ENCODE data around the gene ATP5F1C.

Gene ATP5F1C

GRCh38 chr10:7826971-7827370 is 39.0 kb downstream of the ATP5F1C start:
- ChIA-PET POLR2A (interaction anchor here (2.4 kb wide), 1 partner anchor 8 kb away, joined by 15 read pairs; the partner anchor contains the start of gene TAF3), CTCF (interaction anchor here (0.7 kb wide), 1 partner anchor 73 kb away, joined by 3 read pairs; no protein-coding TSS in a partner anchor)
- peak; percentile 21 for DNase-seq (ENCODE audit: extremely low spot score)
- TF ChIP-seq BHLHE40 (IDR thresholded peaks at IDR 0.05; ENCODE audit: borderline replicate concordance), result no peak
- TF ChIP-seq NFRKB (IDR thresholded peaks at IDR 0.05), result no peak
- TF ChIP-seq FOXK2 (IDR thresholded peaks at IDR 0.05), result no peak
- TF ChIP-seq TARDBP (IDR thresholded peaks at IDR 0.05), result no peak
- no peak for TF ChIP-seq L3MBTL2 (conservative IDR thresholded peaks at IDR 0.05)
- TF ChIP-seq, protein P1, sequence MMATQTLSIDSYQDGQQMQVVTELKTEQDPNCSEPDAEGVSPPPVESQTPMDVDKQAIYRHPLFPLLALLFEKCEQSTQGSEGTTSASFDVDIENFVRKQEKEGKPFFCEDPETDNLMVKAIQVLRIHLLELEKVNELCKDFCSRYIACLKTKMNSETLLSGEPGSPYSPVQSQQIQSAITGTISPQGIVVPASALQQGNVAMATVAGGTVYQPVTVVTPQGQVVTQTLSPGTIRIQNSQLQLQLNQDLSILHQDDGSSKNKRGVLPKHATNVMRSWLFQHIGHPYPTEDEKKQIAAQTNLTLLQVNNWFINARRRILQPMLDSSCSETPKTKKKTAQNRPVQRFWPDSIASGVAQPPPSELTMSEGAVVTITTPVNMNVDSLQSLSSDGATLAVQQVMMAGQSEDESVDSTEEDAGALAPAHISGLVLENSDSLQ (IDR thresholded peaks at IDR 0.05), result no peak
- TF ChIP-seq ARNT (IDR thresholded peaks at IDR 0.05), result no peak
- no peak for TF ChIP-seq FOXM1 (IDR thresholded peaks at IDR 0.05; ENCODE audit: borderline replicate concordance)
- TF ChIP-seq FOXA1 (IDR thresholded peaks at IDR 0.05), result no peak
- no peak for TF ChIP-seq SP1 (IDR thresholded peaks at IDR 0.05)
- no peak for TF ChIP-seq HDGF (IDR thresholded peaks at IDR 0.05; ENCODE audit: borderline replicate concordance)

DNA sequence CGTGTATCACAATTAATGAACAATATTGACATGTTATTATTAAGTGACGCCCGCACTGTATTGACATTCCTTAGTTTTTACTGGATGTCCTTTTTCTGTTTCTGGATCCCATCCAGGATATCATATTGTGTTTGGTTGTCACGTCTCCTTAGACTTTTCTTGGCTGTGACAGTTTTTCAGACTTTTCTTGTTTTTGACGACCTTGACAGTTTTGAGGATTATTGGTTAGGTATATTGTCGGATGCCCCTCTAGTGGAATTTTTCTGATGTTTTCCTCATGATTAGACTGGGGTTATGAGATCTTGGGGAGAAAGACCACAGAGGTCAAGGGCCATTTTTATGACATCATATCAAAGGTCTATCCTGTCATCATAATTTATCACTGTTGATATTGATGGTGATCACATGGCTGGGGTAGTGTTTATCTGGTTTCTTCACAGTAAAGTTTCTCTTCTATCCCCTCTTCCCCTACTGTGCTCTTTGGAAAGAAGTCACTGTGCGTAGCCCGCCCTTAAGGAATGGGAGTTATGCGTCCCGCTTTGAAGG is 41.4 kb downstream of the ATP5F1C start:
- no peak for TF ChIP-seq SP1 (IDR thresholded peaks at IDR 0.05)
- TF ChIP-seq LEF1 (IDR thresholded peaks at IDR 0.05; ENCODE audit: borderline replicate concordance), result no peak
- no peak for TF ChIP-seq NFRKB (IDR thresholded peaks at IDR 0.05)
- no peak for TF ChIP-seq L3MBTL2 (conservative IDR thresholded peaks at IDR 0.05)
- no peak for TF ChIP-seq ELF4 (IDR thresholded peaks at IDR 0.05)
- no peak for TF ChIP-seq ARNT (IDR thresholded peaks at IDR 0.05)
- no peak for TF ChIP-seq ZNF384 (IDR thresholded peaks at IDR 0.05)
- TF ChIP-seq FOXM1 (IDR thresholded peaks at IDR 0.05; ENCODE audit: borderline replicate concordance), result no peak
- TF ChIP-seq FOXA1 (IDR thresholded peaks at IDR 0.05), result no peak
- TF ChIP-seq TARDBP (IDR thresholded peaks at IDR 0.05), result no peak
- no peak for TF ChIP-seq BHLHE40 (IDR thresholded peaks at IDR 0.05; ENCODE audit: borderline replicate concordance)
- no peak for TF ChIP-seq SUZ12 (IDR thresholded peaks at IDR 0.05)
- no peak for TF ChIP-seq FOXK2 (IDR thresholded peaks at IDR 0.05)
- TF ChIP-seq CTBP1 (IDR thresholded peaks at IDR 0.05; ENCODE audit: borderline replicate concordance), result no peak
- TF ChIP-seq, protein P1 (IDR thresholded peaks at IDR 0.05), result no peak
- no peak for TF ChIP-seq HDGF (IDR thresholded peaks at IDR 0.05; ENCODE audit: borderline replicate concordance)
- POLR2A ChIA-PET, result no interaction called here
- no peak for DNase-seq (ENCODE audit: extremely low spot score)
- CTCF ChIA-PET, result no interaction called here

- TF ChIP-seq SUZ12 (IDR thresholded peaks at IDR 0.05) (no peak), SP1 (IDR thresholded peaks at IDR 0.05) (no peak), FOXK2 (IDR thresholded peaks at IDR 0.05) (no peak)
- TF ChIP-seq, protein P1 (IDR thresholded peaks at IDR 0.05), result no peak
- POLR2A ChIA-PET, result interaction anchor here (1.1 kb wide), 1 partner anchor 14 kb away, joined by 3 read pairs; the partner anchor contains the start of gene TAF3
- DNase-seq (ENCODE audit: extremely low spot score), result no peak
- CTCF ChIA-PET, result no interaction called here
Observed at GRCh38 chr10:7832060-7832459, 44.1 kb downstream of the ATP5F1C start.

- CTCF ChIA-PET, result no interaction called here
- no peak for TF ChIP-seq FOXA1 (IDR thresholded peaks at IDR 0.05)
- no peak for TF ChIP-seq ELF4 (IDR thresholded peaks at IDR 0.05)
- no peak for TF ChIP-seq FOXM1 (IDR thresholded peaks at IDR 0.05; ENCODE audit: borderline replicate concordance)
- TF ChIP-seq HDGF (IDR thresholded peaks at IDR 0.05; ENCODE audit: borderline replicate concordance), result no peak
- TF ChIP-seq ZNF384 (IDR thresholded peaks at IDR 0.05), result no peak
- TF ChIP-seq NFRKB (IDR thresholded peaks at IDR 0.05), result no peak
- TF ChIP-seq, protein P1 (IDR thresholded peaks at IDR 0.05), result no peak
- no peak for TF ChIP-seq SUZ12 (IDR thresholded peaks at IDR 0.05)
- TF ChIP-seq BHLHE40 (IDR thresholded peaks at IDR 0.05; ENCODE audit: borderline replicate concordance), result no peak
- no peak for DNase-seq (ENCODE audit: extremely low spot score)
- POLR2A ChIA-PET, result no interaction called here
Observed at GRCh38 chr10:7833210-7833609, 45.2 kb downstream of the ATP5F1C start.

GRCh38 chr10:7834262-7834661 is 46.3 kb downstream of the ATP5F1C start:
- CTCF ChIA-PET, result no interaction called here
- TF ChIP-seq L3MBTL2 (conservative IDR thresholded peaks at IDR 0.05) (no peak), TARDBP (IDR thresholded peaks at IDR 0.05) (no peak), SUZ12 (IDR thresholded peaks at IDR 0.05) (no peak), CTBP1 (IDR thresholded peaks at IDR 0.05; ENCODE audit: borderline replicate concordance) (no peak), ELF4 (IDR thresholded peaks at IDR 0.05) (no peak), LEF1 (IDR thresholded peaks at IDR 0.05; ENCODE audit: borderline replicate concordance) (no peak), NFRKB (IDR thresholded peaks at IDR 0.05) (no peak), ARNT (IDR thresholded peaks at IDR 0.05) (no peak), FOXK2 (IDR thresholded peaks at IDR 0.05) (no peak), FOXA1 (IDR thresholded peaks at IDR 0.05) (no peak), HDGF (IDR thresholded peaks at IDR 0.05; ENCODE audit: borderline replicate concordance) (no peak)
- TF ChIP-seq, protein P1 (IDR thresholded peaks at IDR 0.05), result no peak
- POLR2A ChIA-PET, result interaction anchor here (1.7 kb wide), 1 partner anchor 46 kb away, joined by 5 read pairs; the partner anchor contains the start of genes ATP5F1C and KIN
- no peak for DNase-seq (ENCODE audit: extremely low spot score)
